Spleen (tissue), 11 donors: ENCODE measurements around the gene FAAH. TPM values are rescaled to one million over a fixed set of nuclear protein-coding genes. Genes with fewer than 3 reads are reported as not detected.

Experiments
- DNase-seq: peaks from one replicate; pipeline ENCODE4 v3.0.0-alpha.2; 2020
- H3K27ac ChIP-seq, 8 donors: fragments of 200-600 bp; sonication (generic) in 7 of 8; 1 replicate in 4 of 8; 2 replicates in 4 of 8; pipeline versions ENCODE4 v1.5.0 to v1.8.0; 2016 to 2021; ENCODE audit warnings: inconsistent platforms in 4 of 8, mild to moderate bottlenecking in 4 of 8, moderate library complexity in 1 of 8
- H3K27me3 ChIP-seq, 7 donors: fragments of 200-600 bp; sonication (generic) in 6 of 7; replicated peaks in 1 of 7; 1 replicate in 4 of 7; 2 replicates in 3 of 7; pipeline versions ENCODE4 v1.5.0 to v1.8.0; 2016 to 2021; ENCODE audit warnings: inconsistent platforms in 3 of 7, mild to moderate bottlenecking in 1 of 7
- H3K36me3 ChIP-seq, 6 donors: fragments of 200-600 bp; sonication (generic) in 5 of 6; 1 replicate in 4 of 6; 2 replicates in 2 of 6; pipeline versions ENCODE4 v1.5.0 to v1.8.0; 2016 to 2021; ENCODE audit warnings: inconsistent platforms in 2 of 6
- H3K4me1 ChIP-seq, 6 donors: fragments of 200-600 bp; sonication (generic) in 5 of 6; 1 replicate in 3 of 6; 2 replicates in 3 of 6; pipeline versions ENCODE4 v1.5.0 to v1.8.0; 2016 to 2021; ENCODE audit warnings: inconsistent platforms in 3 of 6
- H3K4me3 ChIP-seq, 8 donors: fragments of 200-600 bp; sonication (generic) in 7 of 8; 1 replicate in 4 of 8; 2 replicates in 4 of 8; pipeline versions ENCODE4 v1.5.0 to v1.8.0; 2016 to 2021; ENCODE audit warnings: inconsistent platforms in 4 of 8, mild to moderate bottlenecking in 4 of 8, moderate library complexity in 2 of 8
- H3K9me3 ChIP-seq, 8 donors: fragments of 200-600 bp; sonication (generic) in 7 of 8; 1 replicate in 4 of 8; 2 replicates in 4 of 8; pipeline versions ENCODE4 v1.5.0 to v1.8.0; 2016 to 2021; ENCODE audit warnings: inconsistent platforms in 4 of 8
- CTCF ChIP-seq, 11 experiments: fragments of 200-600 bp in 7 of 11; fragments of 450-650 bp in 4 of 11; sonication (generic) in 4 of 11; IDR thresholded peaks in 8 of 11; conservative IDR thresholded peaks in 3 of 11; 1 replicate in 7 of 11; 2 replicates in 4 of 11; pipeline versions ENCODE4 v1.4.0 to v1.8.0; 2016 to 2021; ENCODE audit warnings: antibody characterized with exemption in 11 of 11, inconsistent platforms in 4 of 11, mild to moderate bottlenecking in 1 of 11
- POLR2A ChIP-seq, 3 donors: fragments of 450-650 bp; IDR thresholded peaks; one replicate each; pipeline ENCODE4 v1.5.1; 2017; ENCODE audit warnings: antibody characterized with exemption in 3 of 3, mild to moderate bottlenecking in 1 of 3
- POLR2AphosphoS5 ChIP-seq, 3 donors: sonication (generic); formaldehyde crosslinking; IDR thresholded peaks; one replicate each; pipeline ENCODE4 v1.5.1; 2017; ENCODE audit warnings: antibody characterized with exemption in 3 of 3
- WGBS, 5 donors: extraction: QIAGEN DNeasy Blood & Tissue Kit in 3 of 5; methylation state at CpG; one replicate each; pipeline versions ENCODE4 v1.1.5 to v1.1.7; 2013 to 2018; 5-methylcytosine and 5-hydroxymethylcytosine counted together
- intact Hi-C: fragments of 100-400 bp; cut with DNase I; formaldehyde crosslinking; loops from one replicate; pipeline ENCODE4 v1.15.0; 2023; ENCODE audit warnings: low total_unique reads
- polyA plus RNA-seq, 3 donors: library from polyadenylated mRNA; stranded (reverse); fragments of 200-250 nt; gene quantifications; one replicate each; pipeline ENCODE4 v1.2.1, GENCODE V29; 2013
- total RNA-seq, 7 donors: library from RNA; depleted of rRNA in 3 of 7; stranded (reverse); fragments of >200 nt in 3 of 7; fragmentation: NEBNext Ultra II Directional in 4 of 7; extraction: Animal tissue kit (Norgen Biotek cat#: 25700) in 4 of 7; gene quantifications; one replicate each; pipeline versions ENCODE4 v1.1.0 to v1.2.1, GENCODE V29; 2016 to 2021
- donor health status: healthy with polysubstance abuse.
- donor health status: DM: no; HTN: no; CAD: no; lungs with moderate emphysema.
- donor health status: DM: no; HTN: no; CAD: no.
- donor health status: Bipolar disorder and iron deficiency.
- donor health status: healthy.
- donor health status: DM: no; HTN: no; CAD: no.
- donor health status: DM: yes; HTN: yes; CAD: no.

FAAH gene
- total and polyA plus RNA-seq, 10 donors, result 5.2 to 15.3 (median 7.8) TPM

GRCh38 chr1:46368791-46369190, 25.3 kb upstream of the FAAH start:
- Histone ChIP-seq H3K4me1 (peaks cover 0 to 32% (median 7%) of the 10 kb centered on the region in 6 donors), H3K9me3 (no peaks in the 10 kb centered on the region), H3K4me3 (no peak overlapping the region), H3K27me3 (no peaks in the 10 kb centered on the region), H3K36me3 (peaks cover 0 to 62% (median 27%) of the 10 kb centered on the region in 6 donors), H3K27ac (no peak overlapping the region)
- DNase-seq, result no peak
- intact Hi-C loops, result no loop called here
- 92 to 98% (median 94%) methylated on average over 2 of the region's 2 CpGs for WGBS, 5 donors
- no peak for TF ChIP-seq POLR2A (IDR thresholded peaks at IDR 0.05)
- TF ChIP-seq CTCF (IDR thresholded peaks at IDR 0.05 in 8 of 11, conservative IDR thresholded peaks at IDR 0.05 in 3 of 11), result no peak
- no peak for TF ChIP-seq POLR2AphosphoS5 (IDR thresholded peaks at IDR 0.05)

DNA sequence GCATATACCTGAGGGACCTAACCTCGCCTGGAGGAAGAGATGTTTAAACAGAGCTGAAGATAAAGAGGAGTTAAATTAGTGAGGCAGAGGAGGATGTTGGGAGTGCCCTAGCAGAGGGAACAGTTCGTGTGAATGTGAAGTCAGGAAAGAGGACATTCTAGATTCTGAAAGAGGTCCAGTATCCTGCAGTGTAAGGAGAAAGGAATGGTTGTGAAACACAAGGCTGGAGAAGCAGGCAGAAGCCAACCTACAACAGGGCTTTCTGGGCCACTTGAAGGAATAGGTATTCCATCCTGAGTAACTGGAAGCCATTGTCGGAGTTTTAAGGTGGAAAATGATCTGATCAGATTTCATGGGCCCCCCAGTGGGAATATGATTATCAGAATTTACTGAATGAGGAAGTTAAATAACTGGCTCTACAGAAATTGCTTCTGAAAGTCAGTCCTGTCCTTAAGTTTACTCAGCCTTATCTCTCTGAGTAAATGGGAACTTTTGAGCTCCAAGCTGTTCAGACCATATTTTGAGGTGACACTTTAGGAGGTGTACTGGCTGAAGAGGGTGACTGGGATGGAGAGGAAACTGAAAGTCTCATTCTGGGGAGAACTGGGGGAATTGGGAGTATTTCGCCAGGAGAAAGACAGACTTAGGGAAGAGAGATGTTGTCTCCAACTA, 24.4 kb upstream of the FAAH start:
- WGBS, 5 donors, result 65 to 76% (median 71%) methylated on average over 4 of the region's 4 CpGs
- H3K4me3 ChIP-seq, result no peak overlapping the region
- peak overlapping the region in 4 of 8 donors; percentile 6 to 58 (median 28) for H3K27ac ChIP-seq
- H3K4me1 ChIP-seq, result peaks cover 0 to 33% (median 7%) of the 10 kb centered on the region in 6 donors
- intact Hi-C loops, result no loop called here
- TF ChIP-seq POLR2AphosphoS5 (IDR thresholded peaks at IDR 0.05) (no peak), POLR2A (IDR thresholded peaks at IDR 0.05) (no peak), CTCF (IDR thresholded peaks at IDR 0.05 in 8 of 11, conservative IDR thresholded peaks at IDR 0.05 in 3 of 11) (no peak)
- no peaks in the 10 kb centered on the region for H3K27me3 ChIP-seq
- DNase-seq, result no peak
- H3K9me3 ChIP-seq, result no peaks in the 10 kb centered on the region
- H3K36me3 ChIP-seq, result peaks cover 0 to 53% (median 20%) of the 10 kb centered on the region in 6 donors

DNA sequence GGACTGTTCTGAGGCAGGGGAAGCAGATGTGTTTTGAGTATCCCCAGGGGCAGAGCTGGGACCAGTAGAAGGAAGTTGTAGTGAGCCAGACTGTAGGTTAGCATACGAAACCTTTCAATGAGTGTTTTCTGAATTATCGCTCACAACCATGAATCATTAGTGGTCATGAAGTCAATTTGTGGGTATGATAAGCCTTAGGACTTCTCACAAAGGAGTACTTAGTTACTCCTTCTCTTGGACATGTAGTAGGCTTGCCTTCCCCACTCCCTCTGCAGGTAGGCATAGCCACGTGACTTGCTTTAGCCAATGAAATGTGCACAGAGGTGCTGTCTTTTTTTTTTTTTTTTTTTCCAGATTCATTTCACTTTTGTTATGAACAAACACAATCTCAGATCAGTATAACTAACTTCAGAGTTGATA, 23.9 kb upstream of the FAAH start:
- no peaks in the 10 kb centered on the region for H3K9me3 ChIP-seq
- H3K27ac ChIP-seq, result peak overlapping the region in 5 of 8 donors; percentile 6 to 58 (median 10)
- WGBS, 5 donors, result 60 to 67% (median 61%) methylated on average over 3 of the region's 3 CpGs
- DNase-seq, result no peak
- peaks cover 0 to 33% (median 7%) of the 10 kb centered on the region in 6 donors for H3K4me1 ChIP-seq
- intact Hi-C loops, result no loop called here
- H3K27me3 ChIP-seq, result no peaks in the 10 kb centered on the region
- H3K4me3 ChIP-seq, result no peak overlapping the region
- H3K36me3 ChIP-seq, result peaks cover 0 to 48% (median 16%) of the 10 kb centered on the region in 6 donors
- no peak for TF ChIP-seq POLR2A (IDR thresholded peaks at IDR 0.05)
- TF ChIP-seq POLR2AphosphoS5 (IDR thresholded peaks at IDR 0.05), result no peak
- TF ChIP-seq CTCF (IDR thresholded peaks at IDR 0.05 in 8 of 11, conservative IDR thresholded peaks at IDR 0.05 in 3 of 11), result no peak

DNA sequence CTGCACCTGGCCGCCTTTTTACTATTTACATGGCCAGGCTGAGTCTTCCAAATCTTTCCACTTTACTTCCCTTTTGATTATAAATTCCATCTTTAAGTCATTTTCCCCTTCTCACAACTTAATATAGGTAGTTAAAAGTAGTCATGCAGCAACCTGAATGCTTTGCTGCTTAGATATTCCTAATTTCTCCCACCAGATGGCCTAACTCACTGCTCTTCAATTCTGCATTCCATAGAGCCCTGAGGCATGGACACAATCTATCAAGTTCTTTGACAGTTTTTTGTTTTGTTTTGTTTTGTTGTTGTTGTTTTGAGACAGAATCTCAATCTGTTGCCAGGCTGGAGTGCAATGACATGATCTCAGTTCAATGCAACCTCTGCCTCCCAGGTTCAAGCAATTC, 21.7 kb upstream of the FAAH start:
- no peak overlapping the region for H3K4me3 ChIP-seq
- 97 to 100% (median 100%) methylated on average over 1 of the region's 1 CpG for WGBS, 5 donors
- no peak for DNase-seq
- intact Hi-C loops, result no loop called here
- no peaks in the 10 kb centered on the region for H3K9me3 ChIP-seq
- peaks cover 0 to 29% (median 12%) of the 10 kb centered on the region in 6 donors for H3K36me3 ChIP-seq
- no peaks in the 10 kb centered on the region for H3K27me3 ChIP-seq
- TF ChIP-seq POLR2A (IDR thresholded peaks at IDR 0.05) (no peak), POLR2AphosphoS5 (IDR thresholded peaks at IDR 0.05) (no peak), CTCF (IDR thresholded peaks at IDR 0.05 in 8 of 11, conservative IDR thresholded peaks at IDR 0.05 in 3 of 11) (no peak)
- H3K4me1 ChIP-seq, result peaks cover 0 to 33% (median 7%) of the 10 kb centered on the region in 6 donors
- H3K27ac ChIP-seq, result peak overlapping the region in 1 of 8 donors; percentile 88
